ELF-1 (cell line): ENCODE data around the gene CMIP.
"Not testable (repeated sequence)": the region's sequence is repeated elsewhere in the genome, so short reads cannot be mapped to it uniquely, and the experiment has no call there.

Experiments used
- DNase-seq: peaks from one replicate; pipeline ENCODE4 v3.0.0-alpha.2; 2016; ENCODE audit warnings: low read depth, low spot score

CMIP gene

GRCh38 chr16:81566086-81567007, 121.7 kb downstream of the CMIP start:
- no peak for DNase-seq

GRCh38 chr16:81567087-81567486, 122.5 kb downstream of the CMIP start:
- no peak for DNase-seq

GRCh38 chr16:81567987-81568748, 123.6 kb downstream of the CMIP start:
- DNase-seq: no peak

GRCh38 chr16:81568749-81569087, 124.1 kb downstream of the CMIP start:
- DNase-seq: no peak

GRCh38 chr16:81569361-81570034, 124.9 kb downstream of the CMIP start:
- DNase-seq: no peak

GRCh38 chr16:81570151-81570846, 125.7 kb downstream of the CMIP start:
- no peak for DNase-seq

GRCh38 chr16:81571175-81571574, 126.6 kb downstream of the CMIP start:
- no peak for DNase-seq

- DNase-seq: no peak
Observed at GRCh38 chr16:81571592-81572385, 127.2 kb downstream of the CMIP start.

GRCh38 chr16:81572386-81573144, 128.0 kb downstream of the CMIP start:
- no peak for DNase-seq

- no peak for DNase-seq
Observed at GRCh38 chr16:81573533-81574020, 129.0 kb downstream of the CMIP start.

- no peak for DNase-seq
Observed at GRCh38 chr16:81574168-81574567, 129.6 kb downstream of the CMIP start.

- DNase-seq: no peak
Observed at GRCh38 chr16:81575307-81575706, 130.7 kb downstream of the CMIP start.

- no peak for DNase-seq
Observed at GRCh38 chr16:81575834-81576233, 131.2 kb downstream of the CMIP start.

GRCh38 chr16:81576696-81577095, 132.1 kb downstream of the CMIP start:
- DNase-seq: no peak

- DNase-seq: not testable (repeated sequence)
Observed at GRCh38 chr16:81577272-81577671, 132.7 kb downstream of the CMIP start.

- no peak for DNase-seq
Observed at GRCh38 chr16:81578076-81578475, 133.5 kb downstream of the CMIP start.

- no peak for DNase-seq
Observed at GRCh38 chr16:81578636-81579413, 134.2 kb downstream of the CMIP start.

GRCh38 chr16:81581107-81581506, 136.5 kb downstream of the CMIP start:
- DNase-seq: no peak
